Osteocyte (in vitro differentiated cells): ENCODE results near the gene CST9L. TPM values are rescaled to one million over a fixed set of nuclear protein-coding genes. Genes with fewer than 3 reads are reported as not detected.

ENCODE experiments used
- DNase-seq: peaks from one replicate; pipeline ENCODE4 v3.0.0; 2021; ENCODE audit warnings: mixed read lengths; ENCODE audit not compliant: unreplicated experiment; ENCODE audit errors: extremely low spot score
- H3K27ac Mint-ChIP-seq: one replicate; pipeline ENCODE4 v1.8.0; 2021; ENCODE audit warnings: mild to moderate bottlenecking, mixed read lengths; ENCODE audit not compliant: unreplicated experiment
- H3K27me3 Mint-ChIP-seq: one replicate; pipeline ENCODE4 v1.8.0; 2021; ENCODE audit warnings: mixed read lengths; ENCODE audit not compliant: unreplicated experiment
- H3K36me3 Mint-ChIP-seq: one replicate; pipeline ENCODE4 v1.8.0; 2021; ENCODE audit warnings: mixed read lengths; ENCODE audit not compliant: unreplicated experiment
- H3K4me1 Mint-ChIP-seq: one replicate; pipeline ENCODE4 v1.8.0; 2021; ENCODE audit warnings: mixed read lengths; ENCODE audit not compliant: unreplicated experiment
- H3K4me3 Mint-ChIP-seq: one replicate; pipeline ENCODE4 v1.8.0; 2021; ENCODE audit warnings: mild to moderate bottlenecking, moderate library complexity, mixed read lengths; ENCODE audit not compliant: unreplicated experiment
- H3K9me3 Mint-ChIP-seq: one replicate; pipeline ENCODE4 v1.8.0; 2021; ENCODE audit warnings: mixed read lengths; ENCODE audit not compliant: unreplicated experiment
- CTCF ChIP-seq: fragments of 200-600 bp; sonication (generic); IDR thresholded peaks from 2 replicates; pipeline ENCODE4 v1.5.0; 2021; ENCODE audit warnings: antibody characterized with exemption, mild to moderate bottlenecking, moderate library complexity
- total RNA-seq: library from RNA; stranded (reverse); gene quantifications from 2 replicates; pipeline ENCODE4 v1.2.1, GENCODE V29; 2021

Gene CST9L
- total RNA-seq, 1 donor from 2014 or later, result not detected

- Mint-ChIP-seq H3K4me1 (no peaks in the 10 kb centered on the region), H3K27ac (no peak overlapping the region), H3K4me3 (no peak overlapping the region), H3K27me3 (no peaks in the 10 kb centered on the region), H3K36me3 (no peaks in the 10 kb centered on the region), H3K9me3 (no peaks in the 10 kb centered on the region)
- no peak for TF ChIP-seq CTCF
- DNase-seq, result no peak
Observed at GRCh38 chr20:23547613-23548012, 20.7 kb downstream of the CST9L start.

GRCh38 chr20:23546435-23547144, 21.7 kb downstream of the CST9L start:
- no peaks in the 10 kb centered on the region for H3K4me1 Mint-ChIP-seq
- DNase-seq, result no peak
- no peaks in the 10 kb centered on the region for H3K27me3 Mint-ChIP-seq
- H3K27ac Mint-ChIP-seq, result no peak overlapping the region
- no peak overlapping the region for H3K4me3 Mint-ChIP-seq
- no peak for TF ChIP-seq CTCF
- H3K9me3 Mint-ChIP-seq, result no peaks in the 10 kb centered on the region
- no peaks in the 10 kb centered on the region for H3K36me3 Mint-ChIP-seq

GRCh38 chr20:23544133-23544532, 24.2 kb downstream of the CST9L start:
- H3K4me1 Mint-ChIP-seq, result no peaks in the 10 kb centered on the region
- no peak for TF ChIP-seq CTCF
- no peaks in the 10 kb centered on the region for H3K36me3 Mint-ChIP-seq
- H3K4me3 Mint-ChIP-seq, result no peak overlapping the region
- no peaks in the 10 kb centered on the region for H3K9me3 Mint-ChIP-seq
- no peaks in the 10 kb centered on the region for H3K27me3 Mint-ChIP-seq
- no peak overlapping the region for H3K27ac Mint-ChIP-seq
- DNase-seq, result no peak

- H3K36me3 Mint-ChIP-seq, result no peaks in the 10 kb centered on the region
Observed at GRCh38 chr20:23542801-23543200, 25.5 kb downstream of the CST9L start.

GRCh38 chr20:23541776-23542175, 26.5 kb downstream of the CST9L start:
- Mint-ChIP-seq H3K27me3 (peaks cover 4% of the 10 kb centered on the region), H3K27ac (no peak overlapping the region), H3K4me1 (no peaks in the 10 kb centered on the region), H3K9me3 (no peaks in the 10 kb centered on the region), H3K4me3 (no peak overlapping the region), H3K36me3 (no peaks in the 10 kb centered on the region)
- no peak for TF ChIP-seq CTCF
- DNase-seq, result no peak

More at GRCh38 chr20:23542801-23543200, 25.5 kb downstream of the CST9L start:
- Mint-ChIP-seq H3K27me3 (no peaks in the 10 kb centered on the region), H3K4me1 (no peaks in the 10 kb centered on the region), H3K27ac (no peak overlapping the region), H3K9me3 (no peaks in the 10 kb centered on the region), H3K4me3 (no peak overlapping the region)
- no peak for TF ChIP-seq CTCF
- DNase-seq, result no peak
